Psoas muscle (tissue), 8 donors: ENCODE data around the gene SPG7. TPM values are rescaled to one million over a fixed set of nuclear protein-coding genes. Genes with fewer than 3 reads are reported as not detected.

ENCODE experiments used
- ATAC-seq, 4 donors: fragments of 200-7000 bp; cut with Tn5 transposase; one replicate each; pipeline ENCODE4 v1.9.1; 2020; ENCODE audit warnings: moderate library complexity in 3 of 4, mild to moderate bottlenecking in 2 of 4
- DNase-seq, 2 donors: peaks; one replicate each; pipeline ENCODE4 v3.0.0-alpha.2; 2020
- H3K27ac ChIP-seq: fragments of 200-600 bp; one replicate; pipeline ENCODE4 v1.8.0; 2022
- H3K27me3 ChIP-seq, 3 donors: fragments of 200-600 bp in 1 of 3; one replicate each; pipeline versions ENCODE4 v1.6.1 to v1.8.0; 2013 to 2022; ENCODE audit warnings: low read length in 2 of 3, mild to moderate bottlenecking in 2 of 3, moderate library complexity in 1 of 3; ENCODE audit not compliant: insufficient read depth in 3 of 3
- H3K36me3 ChIP-seq, 2 donors: fragments of 200-600 bp in 1 of 2; one replicate each; pipeline versions ENCODE4 v1.6.1 to v1.8.0; 2013 to 2022; ENCODE audit warnings: low read depth in 1 of 2, mild to moderate bottlenecking in 1 of 2, moderate library complexity in 1 of 2; ENCODE audit not compliant: insufficient read depth in 1 of 2
- H3K4me1 ChIP-seq: fragments of 200-600 bp; one replicate; pipeline ENCODE4 v1.8.0; 2022
- H3K4me3 ChIP-seq: fragments of 200-600 bp; one replicate; pipeline ENCODE4 v1.8.0; 2022; ENCODE audit warnings: mild to moderate bottlenecking
- H3K9me3 ChIP-seq: fragments of 200-600 bp; one replicate; pipeline ENCODE4 v1.8.0; 2022
- WGBS, 3 donors: extraction: QIAGEN DNeasy Blood & Tissue Kit; methylation state at CpG; one replicate each; pipeline versions ENCODE4 v1.1.6 to v1.1.7; 2013; 5-methylcytosine and 5-hydroxymethylcytosine counted together
- intact Hi-C, 2 donors: fragments of 100-400 bp; cut with DNase I; formaldehyde crosslinking; loops; one replicate each; pipeline versions ENCODE4 v1.11.0 to v1.14.2; 2022
- polyA plus RNA-seq, 3 donors: library from polyadenylated mRNA; stranded (reverse); fragments of 200-250 nt; gene quantifications; one replicate each; pipeline ENCODE4 v1.2.3, GENCODE V29; 2013
- total RNA-seq, 4 donors: library from RNA; stranded (reverse); fragmentation: NEBNext Ultra II Directional in 2 of 4; extraction: Animal tissue kit (Norgen Biotek cat#: 25700) in 2 of 4; gene quantifications; one replicate each; pipeline versions ENCODE4 v1.2.1 to v1.2.4, GENCODE V29; 2021 to 2023
- TF ChIP-seq, protein P1 (sequence below): fragments of 200-600 bp; IDR thresholded peaks from one replicate; pipeline ENCODE4 v1.8.0; 2022; ENCODE audit warnings: antibody characterized with exemption
- donor health status: healthy with polysubstance abuse.
- donor health status: DM: no; HTN: no; CAD: no; lungs with moderate emphysema.
- donor health status: Bipolar disorder and iron deficiency.
- donor health status: healthy.
- donor health status: DM: yes; HTN: yes; CAD: no.
- donor health status: DM: no; HTN: no; CAD: no.
- donor health status: DM: no; HTN: no; CAD: no.
- donor health status: DM: yes; HTN: yes; CAD: no.

The SPG7 gene
- total and polyA plus RNA-seq, 7 donors: 57.5 to 95.3 (median 86.8) TPM

DNA sequence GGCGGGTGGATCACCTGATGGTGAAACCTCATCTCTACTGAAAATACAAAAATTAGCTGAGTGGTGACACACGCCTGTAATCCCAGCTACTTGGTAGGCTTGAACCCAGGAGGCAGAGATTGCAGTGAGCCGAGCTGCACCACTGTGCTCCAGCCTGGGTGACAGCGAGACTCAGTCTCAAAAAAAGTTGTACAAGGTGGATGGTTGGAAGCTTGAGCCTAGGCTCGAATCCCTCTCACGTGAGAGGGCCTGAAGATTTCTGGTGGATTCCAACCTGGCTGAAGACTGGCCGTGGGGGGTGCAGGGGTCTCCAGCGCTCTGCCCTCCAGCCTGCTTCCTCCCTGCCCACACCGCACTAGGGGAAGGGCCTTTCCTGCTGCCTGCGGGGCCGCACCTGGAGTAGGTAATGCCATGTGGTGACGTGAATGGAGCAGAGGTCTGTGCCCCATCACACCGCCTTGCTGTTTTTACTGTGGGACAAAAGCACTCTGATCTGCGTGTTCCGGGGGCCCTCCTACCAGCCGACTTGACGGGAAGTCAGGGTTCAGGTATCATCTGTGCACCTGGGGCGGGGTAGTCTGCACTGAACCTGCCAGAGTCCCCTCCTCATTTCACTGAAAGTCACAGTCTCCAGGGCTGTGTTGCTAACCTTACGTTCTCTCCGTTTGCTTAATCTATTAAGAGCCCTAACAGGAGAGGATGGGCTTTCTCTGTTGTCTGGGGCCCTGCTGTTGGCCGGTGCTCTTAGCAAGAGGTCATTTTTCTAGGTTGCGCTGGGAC, 56.5 kb downstream of the SPG7 start:
- no peak for ATAC-seq
- Histone ChIP-seq H3K9me3 (no peaks in the 10 kb centered on the region), H3K36me3 (peaks cover 6 to 40% of the 10 kb centered on the region in 2 donors), H3K4me1 (peaks cover 44% of the 10 kb centered on the region), H3K27ac (peak overlapping the region; percentile 96), H3K4me3 (no peak overlapping the region), H3K27me3 (peaks cover 0 to 2% (median 0%) of the 10 kb centered on the region in 3 donors)
- no peak for DNase-seq
- WGBS, 3 donors: 63 to 73% (median 68%) methylated on average over 22 of the region's 22 CpGs
- TF ChIP-seq, protein P1, sequence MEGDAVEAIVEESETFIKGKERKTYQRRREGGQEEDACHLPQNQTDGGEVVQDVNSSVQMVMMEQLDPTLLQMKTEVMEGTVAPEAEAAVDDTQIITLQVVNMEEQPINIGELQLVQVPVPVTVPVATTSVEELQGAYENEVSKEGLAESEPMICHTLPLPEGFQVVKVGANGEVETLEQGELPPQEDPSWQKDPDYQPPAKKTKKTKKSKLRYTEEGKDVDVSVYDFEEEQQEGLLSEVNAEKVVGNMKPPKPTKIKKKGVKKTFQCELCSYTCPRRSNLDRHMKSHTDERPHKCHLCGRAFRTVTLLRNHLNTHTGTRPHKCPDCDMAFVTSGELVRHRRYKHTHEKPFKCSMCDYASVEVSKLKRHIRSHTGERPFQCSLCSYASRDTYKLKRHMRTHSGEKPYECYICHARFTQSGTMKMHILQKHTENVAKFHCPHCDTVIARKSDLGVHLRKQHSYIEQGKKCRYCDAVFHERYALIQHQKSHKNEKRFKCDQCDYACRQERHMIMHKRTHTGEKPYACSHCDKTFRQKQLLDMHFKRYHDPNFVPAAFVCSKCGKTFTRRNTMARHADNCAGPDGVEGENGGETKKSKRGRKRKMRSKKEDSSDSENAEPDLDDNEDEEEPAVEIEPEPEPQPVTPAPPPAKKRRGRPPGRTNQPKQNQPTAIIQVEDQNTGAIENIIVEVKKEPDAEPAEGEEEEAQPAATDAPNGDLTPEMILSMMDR: no peak
- intact Hi-C loops: loop anchor here in 1 of 2 donors (5.0 kb wide), 1 partner anchor 37 kb away; no protein-coding TSS in a partner anchor

DNA sequence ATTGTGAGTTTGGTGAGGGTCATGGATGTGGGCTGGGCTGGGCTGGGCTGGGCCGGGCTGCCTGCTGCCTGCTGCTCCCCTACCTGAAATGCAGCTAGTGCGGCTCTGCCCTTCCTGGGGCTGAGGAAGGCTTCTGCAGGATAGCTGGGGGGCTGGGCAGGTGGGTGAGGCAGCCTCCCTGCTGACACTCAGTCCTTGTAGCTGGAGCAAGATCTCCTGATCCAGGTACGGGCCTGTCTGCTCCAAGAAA, 57.0 kb downstream of the SPG7 start:
- H3K9me3 ChIP-seq: no peaks in the 10 kb centered on the region
- H3K27me3 ChIP-seq: peaks cover 0 to 7% (median 0%) of the 10 kb centered on the region in 3 donors
- H3K4me1 ChIP-seq: peaks cover 41% of the 10 kb centered on the region
- H3K4me3 ChIP-seq: no peak overlapping the region
- TF ChIP-seq, protein P1: no peak
- no peak for DNase-seq
- no peak overlapping the region for H3K27ac ChIP-seq
- peaks cover 6 to 40% of the 10 kb centered on the region in 2 donors for H3K36me3 ChIP-seq
- 23 to 46% (median 35%) methylated on average over 3 of the region's 3 CpGs for WGBS, 3 donors
- intact Hi-C loops: no loop called here
- ATAC-seq: no peak

DNA sequence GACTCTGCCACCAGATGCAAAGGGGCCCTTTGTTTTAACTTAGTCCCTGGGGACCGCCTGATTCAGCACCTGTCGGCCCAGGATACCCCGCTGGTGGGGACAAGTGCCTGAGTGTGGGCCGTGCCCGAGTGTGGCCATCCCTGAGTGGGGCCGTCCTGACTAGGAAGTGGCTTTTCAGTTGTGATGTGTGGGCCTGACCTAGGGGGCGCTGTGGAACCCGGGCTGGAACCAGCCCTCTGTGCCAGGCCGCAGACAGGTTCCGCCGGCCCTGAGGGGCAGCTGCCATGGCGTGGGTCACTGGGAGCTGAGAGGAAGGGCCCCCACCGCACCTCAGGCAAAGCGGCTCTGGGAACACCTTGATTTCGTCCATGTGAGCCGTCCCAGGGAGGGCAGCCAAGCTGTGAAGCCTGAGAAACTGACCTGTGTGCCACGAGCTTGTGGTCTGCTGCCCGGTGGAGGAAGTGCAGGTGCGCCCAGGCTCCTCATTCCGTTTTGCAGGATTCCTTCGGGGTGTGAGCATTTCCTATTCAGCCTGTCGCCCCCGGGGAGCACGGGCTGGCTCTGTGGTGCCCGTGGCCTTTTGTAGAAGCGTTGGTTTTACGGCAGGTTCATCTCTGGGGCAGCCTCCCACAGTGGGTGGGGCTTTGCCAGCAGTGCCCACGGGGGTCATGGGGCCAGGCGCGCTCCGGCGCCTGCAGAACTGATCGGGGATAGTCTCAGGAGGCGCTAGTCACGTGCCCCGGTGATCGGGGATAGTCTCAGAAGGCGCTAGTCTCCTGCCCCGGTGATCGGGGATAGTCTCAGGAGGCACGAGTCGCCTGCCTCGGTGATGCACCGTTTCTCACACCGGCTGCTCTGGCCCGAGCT, 57.5 kb downstream of the SPG7 start:
- peak; percentile 70 to 82 for DNase-seq
- Histone ChIP-seq H3K27ac (no peak overlapping the region), H3K27me3 (peaks cover 0 to 11% (median 0%) of the 10 kb centered on the region in 3 donors), H3K36me3 (peaks cover 6 to 40% of the 10 kb centered on the region in 2 donors), H3K4me3 (peak overlapping the region; percentile 43), H3K9me3 (no peaks in the 10 kb centered on the region), H3K4me1 (peaks cover 41% of the 10 kb centered on the region)
- intact Hi-C loops: no loop called here
- TF ChIP-seq, protein P1: peak; percentile 51
- WGBS, 3 donors: 4 to 6% (median 4%) methylated on average over 46 of the region's 46 CpGs
- ATAC-seq: peak; percentile 50 to 63 (median 56)

DNA sequence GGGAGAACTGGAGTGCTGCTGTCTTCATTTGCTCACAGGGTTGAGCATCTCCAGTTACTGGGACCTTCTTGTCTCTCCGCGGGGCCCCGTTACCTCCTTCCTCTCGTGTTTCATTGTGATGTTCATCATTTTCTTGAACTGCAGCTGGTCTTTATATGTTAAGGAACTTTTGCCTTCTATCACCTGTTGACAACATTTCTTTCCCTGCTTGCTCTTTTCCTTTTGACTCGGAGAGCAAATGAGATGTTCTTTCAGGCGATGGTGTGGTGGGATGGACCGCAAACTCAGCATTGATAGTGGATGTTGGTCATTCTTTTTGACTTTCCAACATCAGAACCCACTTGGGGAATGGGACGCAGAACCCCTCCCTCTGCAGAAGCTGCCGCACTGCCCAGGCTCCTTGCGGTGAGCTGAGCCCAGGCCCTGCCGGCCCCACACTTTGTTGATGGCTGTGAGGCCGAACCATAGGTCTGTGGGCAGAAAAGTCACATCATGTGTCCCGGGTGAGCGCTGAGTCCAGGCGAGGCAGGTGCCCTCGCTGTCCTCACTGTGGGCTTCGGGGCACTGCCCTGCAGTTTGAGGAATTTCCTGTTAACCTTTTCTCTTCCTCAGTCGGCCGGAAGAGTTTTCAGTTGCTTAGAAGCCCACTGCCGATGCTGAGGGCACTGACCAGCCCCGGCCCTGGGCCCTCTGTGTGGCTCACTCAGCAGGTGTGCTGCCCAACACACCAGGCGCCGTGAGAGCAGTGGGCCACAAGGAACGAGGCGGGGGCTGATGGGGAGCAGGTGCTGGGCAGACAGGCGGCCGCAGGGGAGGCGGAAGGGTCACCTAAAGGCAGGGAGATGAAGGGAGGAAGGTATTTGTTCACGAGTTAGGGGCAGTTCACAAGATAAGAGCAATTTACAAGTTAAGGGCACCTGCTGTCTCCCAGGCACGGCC, 59.7 kb downstream of the SPG7 start:
- 69 to 73% (median 70%) methylated on average over 29 to 30 of the region's 30 CpGs for WGBS, 3 donors
- no peak overlapping the region for H3K27ac ChIP-seq
- intact Hi-C loops: no loop called here
- no peak overlapping the region for H3K4me3 ChIP-seq
- ATAC-seq (no peak), DNase-seq (no peak)
- H3K4me1 ChIP-seq: peaks cover 28% of the 10 kb centered on the region
- H3K9me3 ChIP-seq: no peaks in the 10 kb centered on the region
- peaks cover 0 to 25% (median 0%) of the 10 kb centered on the region in 3 donors for H3K27me3 ChIP-seq
- peaks cover 3 to 20% of the 10 kb centered on the region in 2 donors for H3K36me3 ChIP-seq
- TF ChIP-seq, protein P1: no peak
